HepG2 (cell line): ENCODE measurements around the gene DIS3L2. TPM values are rescaled to one million over a fixed set of nuclear protein-coding genes. Genes with fewer than 3 reads are reported as not detected.

Source experiments
- ATAC-seq: fragments of 200-7000 bp; cut with Tn5 transposase; 3 replicates; pipeline ENCODE4 v1.9.1; 2020; ENCODE audit warnings: mild to moderate bottlenecking, moderate library complexity
- BruUV-seq: library from RNA; stranded (reverse); fragments of 400-500 nt; replicated peaks from 2 replicates; lab custom pipeline; 2021; lab: Mats Ljungman, UMichigan
- CTCF ChIA-PET: fragments of 300-600 bp; formaldehyde crosslinking; extraction: SDS; loops from one replicate; lab custom pipeline; 2021; ENCODE audit warnings: low total read pairs, inconsistent platforms, low intra/inter-chr PET ratio; lab: Yijun Ruan, JAX
- POLR2A ChIA-PET: fragments of 350-600 bp; sonication (Branson Sonifier 250); formaldehyde crosslinking; loops from one replicate; lab custom pipeline; 2020; ENCODE audit warnings: antibody characterized with exemption, inconsistent platforms; lab: Yijun Ruan, JAX
- DNase-seq: peaks from one replicate; pipeline ENCODE4 v3.0.0-alpha.2; 2015; ENCODE audit warnings: low spot score
- FAIRE-seq: peaks from 3 replicates; lab custom pipeline; 2011; peaks lifted over from hg19 to GRCh38; lab: Jason Lieb, UNC
- H2AFZ ChIP-seq: one replicate; pipeline ENCODE4 v1.6.1; 2011; ENCODE audit warnings: low read length, inconsistent platforms
- H3K27ac ChIP-seq: fragments of 300-600 bp; 3 replicates; pipeline ENCODE4 v1.8.0; 2011; ENCODE audit warnings: mixed run types, mild to moderate bottlenecking, mixed read lengths, low read length, inconsistent platforms; ENCODE audit not compliant: insufficient read depth; ENCODE audit errors: extremely low read length
- H3K27me3 ChIP-seq, 2 experiments: fragments of 200-600 bp in 1 of 2; 2 replicates in 1 of 2; 3 replicates in 1 of 2; pipeline versions ENCODE4 v1.6.0 to v1.8.0; 2011; ENCODE audit warnings: low read length in 2 of 2, mild to moderate bottlenecking in 2 of 2, moderate library complexity in 2 of 2, inconsistent platforms in 1 of 2; ENCODE audit not compliant: insufficient read depth in 2 of 2, control insufficient read depth in 1 of 2
- H3K36me3 ChIP-seq, 2 experiments: fragments of 200-600 bp in 1 of 2; replicated peaks in 1 of 2; 2 replicates in 1 of 2; 3 replicates in 1 of 2; pipeline versions ENCODE4 v1.5.1 to v1.8.0; 2011; ENCODE audit warnings: low read length in 2 of 2, inconsistent platforms in 1 of 2; ENCODE audit not compliant: insufficient read depth in 2 of 2, control insufficient read depth in 1 of 2
- H3K4me1 ChIP-seq: 2 replicates; pipeline ENCODE4 v1.5.1; 2012; ENCODE audit warnings: low read length, inconsistent platforms; ENCODE audit not compliant: insufficient read depth
- H3K4me2 ChIP-seq: 2 replicates; pipeline ENCODE4 v1.6.0; 2011; ENCODE audit warnings: low read depth, low read length, inconsistent platforms
- H3K4me3 ChIP-seq, 3 experiments: fragments of 200-600 bp in 1 of 3; sonication (generic), shearing (Covaris generic) in 1 of 3; replicated peaks in 1 of 3; 2 replicates each; pipeline ENCODE4 v1.5.1; 2011 to 2016; ENCODE audit warnings: low read length in 3 of 3, inconsistent platforms in 2 of 3, low read depth in 2 of 3, mild to moderate bottlenecking in 2 of 3, control low read depth in 1 of 3, mixed read lengths in 1 of 3; ENCODE audit not compliant: insufficient read depth in 1 of 3
- H3K79me2 ChIP-seq: one replicate; pipeline ENCODE4 v1.6.1; 2011; ENCODE audit warnings: low read length, inconsistent platforms; ENCODE audit not compliant: insufficient read depth
- H3K9ac ChIP-seq: 2 replicates; pipeline ENCODE4 v1.6.0; 2011; ENCODE audit warnings: mild to moderate bottlenecking, low read depth, low read length, inconsistent platforms; ENCODE audit not compliant: insufficient read depth
- H3K9me3 ChIP-seq: 2 replicates; pipeline ENCODE4 v1.5.1; 2012; ENCODE audit warnings: mild to moderate bottlenecking, low read length
- H4K20me1 ChIP-seq: 2 replicates; pipeline ENCODE4 v1.6.0; 2011; ENCODE audit warnings: inconsistent platforms, mild to moderate bottlenecking, low read length, moderate library complexity; ENCODE audit not compliant: insufficient read depth
- ELF1 ChIP-seq: sonication (generic); formaldehyde crosslinking; IDR thresholded peaks from 2 replicates; pipeline ENCODE4 v1.4.0; 2020; ENCODE audit warnings: missing genetic modification reagents
- ELF3 ChIP-seq: IDR thresholded peaks from 2 replicates; pipeline ENCODE4 v1.6.1; 2016; ENCODE audit warnings: missing genetic modification reagents, missing compliant biosample characterization
- KLF9 ChIP-seq: IDR thresholded peaks from 2 replicates; pipeline ENCODE4 v1.6.1; 2016; ENCODE audit warnings: low read depth
- MAZ ChIP-seq, 2 experiments: sonication (generic) in 1 of 2; formaldehyde crosslinking in 1 of 2; IDR thresholded peaks; 2 replicates each; pipeline versions ENCODE4 v1.5.0 to v1.6.1; 2012 to 2020; ENCODE audit warnings: low read depth in 2 of 2, mild to moderate bottlenecking in 2 of 2, borderline replicate concordance in 1 of 2, improper control_type of control experiment in 1 of 2, low read length in 1 of 2, missing genetic modification reagents in 1 of 2, moderate library complexity in 1 of 2
- MEF2D ChIP-seq: sonication (generic); formaldehyde crosslinking; IDR thresholded peaks from 2 replicates; pipeline ENCODE4 v1.5.1; 2020; ENCODE audit warnings: mild to moderate bottlenecking, missing genetic modification reagents
- MIER2 ChIP-seq: IDR thresholded peaks from 2 replicates; pipeline ENCODE4 v1.6.1; 2016; ENCODE audit warnings: missing biosample characterization, missing genetic modification reagents
- MTF2 ChIP-seq: sonication (generic); formaldehyde crosslinking; IDR thresholded peaks from 2 replicates; pipeline ENCODE4 v1.5.0; 2020; ENCODE audit warnings: missing genetic modification reagents, borderline replicate concordance
- NR3C1 ChIP-seq: sonication (generic); formaldehyde crosslinking; IDR thresholded peaks from 2 replicates; pipeline ENCODE4 v1.4.0; 2020; ENCODE audit warnings: missing genetic modification reagents
- SRY ChIP-seq: sonication (generic); formaldehyde crosslinking; IDR thresholded peaks from 2 replicates; pipeline ENCODE4 v1.8.0; 2022; ENCODE audit warnings: mild to moderate bottlenecking, missing genetic modification reagents
- ZKSCAN8 ChIP-seq: IDR thresholded peaks from 2 replicates; pipeline ENCODE4 v1.6.1; 2016; ENCODE audit warnings: borderline replicate concordance, missing genetic modification reagents, missing compliant biosample characterization
- ZNF124 ChIP-seq: sonication (generic); formaldehyde crosslinking; IDR thresholded peaks from 2 replicates; pipeline ENCODE4 v1.4.0; 2020; ENCODE audit warnings: missing genetic modification reagents
- ZNF180 ChIP-seq: sonication (generic); formaldehyde crosslinking; IDR thresholded peaks from 2 replicates; pipeline ENCODE4 v1.4.0; 2020; ENCODE audit warnings: low read depth, missing genetic modification reagents, borderline replicate concordance
- ZNF501 ChIP-seq: sonication (generic); formaldehyde crosslinking; IDR thresholded peaks from 2 replicates; pipeline ENCODE4 v1.5.1; 2020; ENCODE audit warnings: mild to moderate bottlenecking, moderate library complexity, missing genetic modification reagents
- ZNF546 ChIP-seq: sonication (generic); formaldehyde crosslinking; conservative IDR thresholded peaks from 2 replicates; pipeline ENCODE4 v1.8.1; 2023; ENCODE audit warnings: mild to moderate bottlenecking, missing genetic modification reagents
- ZNF564 ChIP-seq: sonication (generic); formaldehyde crosslinking; IDR thresholded peaks from 2 replicates; pipeline ENCODE4 v1.8.1; 2023; ENCODE audit warnings: mild to moderate bottlenecking, missing genetic modification reagents
- ZNF766 ChIP-seq: sonication (generic); formaldehyde crosslinking; IDR thresholded peaks from 2 replicates; pipeline ENCODE4 v1.5.0; 2020; ENCODE audit warnings: missing genetic modification reagents, borderline replicate concordance
- WGBS: methylation state at CpG from one replicate; pipeline ENCODE4 v1.1.6; 2017; ENCODE audit warnings: low lambda C conversion rate; 5-methylcytosine and 5-hydroxymethylcytosine counted together
- in situ Hi-C: cut with HindIII; loops from 2 replicates; pipeline ENCODE4 v1.10.0; 2017; ENCODE audit warnings: low pct_unique_long_range_greater_than_20kb; ENCODE audit not compliant: extremely low pct_ligation_motif_present
- intact Hi-C: fragments of 100-400 bp; cut with micrococcal nuclease; formaldehyde crosslinking; loops from one replicate; pipeline ENCODE4 v1.10.0; 2022; ENCODE audit not compliant: unreplicated experiment
- polyA plus RNA-seq, 8 experiments: library from polyadenylated mRNA; depleted of rRNA in 3 of 8; stranded (reverse) in 7 of 8; unstranded in 1 of 8; fragments of >200 nt; fragmentation: Illumina TruSeq in 4 of 8; extraction: Trizol in 4 of 8; gene quantifications; 2 replicates each; pipeline versions ENCODE4 v1.2.1 to v1.2.3, GENCODE V29; 2011 to 2016; ENCODE audit warnings: low read depth in 4 of 8, missing spikeins in 1 of 8, mixed read lengths in 1 of 8; ENCODE audit not compliant: insufficient read depth in 1 of 8
- total RNA-seq, 5 experiments: library from RNA; depleted of rRNA; stranded (reverse); fragments of >200 nt; fragmentation: Illumina TruSeq; extraction: Trizol; gene quantifications; 2 replicates each; pipeline ENCODE4 v1.2.3, GENCODE V29; 2016; ENCODE audit warnings: low read depth in 1 of 5
- TF ChIP-seq, protein P1 (sequence below): sonication (generic); formaldehyde crosslinking; IDR thresholded peaks from 2 replicates; pipeline ENCODE4 v1.5.0; 2020; ENCODE audit warnings: missing genetic modification reagents
- TF ChIP-seq, protein P2 (sequence below): sonication (generic); formaldehyde crosslinking; conservative IDR thresholded peaks from 2 replicates; pipeline ENCODE4 v1.5.0; 2020; ENCODE audit warnings: missing genetic modification reagents
- TF ChIP-seq, protein P3 (sequence below): sonication (generic); formaldehyde crosslinking; IDR thresholded peaks from 2 replicates; pipeline ENCODE4; 2020; ENCODE audit warnings: missing genetic modification reagents, mild to moderate bottlenecking, borderline replicate concordance
- TF ChIP-seq, protein P4 (sequence below): sonication (generic); formaldehyde crosslinking; IDR thresholded peaks from 2 replicates; pipeline ENCODE4 v1.4.0; 2020; ENCODE audit warnings: missing genetic modification reagents

DIS3L2 gene
- total and polyA plus RNA-seq, 2 of the 13 experiments (the other 11 are each of a cell fraction or from before 2014, with no cell fraction given) = 7.0 to 23.9 TPM

DNA sequence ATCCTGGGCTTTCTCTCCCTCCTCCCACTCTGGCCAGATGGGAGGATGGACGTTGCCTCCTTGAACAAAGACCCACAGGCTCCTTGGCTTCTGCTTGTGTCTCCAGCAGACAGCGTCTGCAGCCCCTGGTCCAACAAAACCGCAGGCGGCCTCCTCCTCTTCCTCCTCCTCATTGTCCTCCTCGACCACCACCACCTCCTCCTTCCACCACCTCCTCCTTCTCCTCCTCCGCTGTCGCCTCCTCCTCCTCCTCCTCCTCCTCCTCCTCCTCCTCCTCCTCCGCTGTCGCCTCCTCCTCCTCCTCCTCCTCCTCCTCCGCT lies 371.4 kb downstream of the DIS3L2 start:
- CTCF ChIA-PET = no interaction called here
- intact Hi-C loops (no loop called here), in situ Hi-C loops (no loop called here)
- H2AFZ ChIP-seq = no peak overlapping the region
- POLR2A ChIA-PET = no interaction called here
- H3K4me1 ChIP-seq = peaks cover 9% of the 10 kb centered on the region
- no peak for ATAC-seq
- H3K9ac ChIP-seq = no peak overlapping the region
- BruUV-seq = no TSS peak
- 72% methylated on average over 10 of the region's 10 CpGs for WGBS
- peaks cover 3% of the 10 kb centered on the region; the same call in 1 of the 2 replicates for H4K20me1 ChIP-seq
- TF ChIP-seq, protein P1, sequence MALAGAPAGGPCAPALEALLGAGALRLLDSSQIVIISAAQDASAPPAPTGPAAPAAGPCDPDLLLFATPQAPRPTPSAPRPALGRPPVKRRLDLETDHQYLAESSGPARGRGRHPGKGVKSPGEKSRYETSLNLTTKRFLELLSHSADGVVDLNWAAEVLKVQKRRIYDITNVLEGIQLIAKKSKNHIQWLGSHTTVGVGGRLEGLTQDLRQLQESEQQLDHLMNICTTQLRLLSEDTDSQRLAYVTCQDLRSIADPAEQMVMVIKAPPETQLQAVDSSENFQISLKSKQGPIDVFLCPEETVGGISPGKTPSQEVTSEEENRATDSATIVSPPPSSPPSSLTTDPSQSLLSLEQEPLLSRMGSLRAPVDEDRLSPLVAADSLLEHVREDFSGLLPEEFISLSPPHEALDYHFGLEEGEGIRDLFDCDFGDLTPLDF (CRISPR knock-in tag) = no peak
- TF ChIP-seq NR3C1 (CRISPR knock-in tag) (no peak), MIER2 (CRISPR knock-in tag) (no peak), ZNF501 (CRISPR knock-in tag) (no peak), MEF2D (CRISPR knock-in tag) (no peak), ZKSCAN8 (no peak), MAZ (IDR thresholded peaks at IDR 0.05; ENCODE audit: borderline replicate concordance, low read depth, low read length) (no peak), MAZ (CRISPR knock-in tag; IDR thresholded peaks at IDR 0.05; ENCODE audit: low read depth) (no peak), ZNF180 (CRISPR knock-in tag) (no peak), ZNF564 (CRISPR knock-in tag) (no peak), ZNF766 (CRISPR knock-in tag) (no peak), ELF1 (no peak), ELF3 (CRISPR knock-in tag) (no peak), ZNF124 (CRISPR knock-in tag) (no peak), KLF9 (CRISPR knock-in tag) (no peak), SRY (CRISPR knock-in tag) (no peak), MTF2 (no peak), ZNF546 (CRISPR knock-in tag) (no peak)
- TF ChIP-seq, protein P2, sequence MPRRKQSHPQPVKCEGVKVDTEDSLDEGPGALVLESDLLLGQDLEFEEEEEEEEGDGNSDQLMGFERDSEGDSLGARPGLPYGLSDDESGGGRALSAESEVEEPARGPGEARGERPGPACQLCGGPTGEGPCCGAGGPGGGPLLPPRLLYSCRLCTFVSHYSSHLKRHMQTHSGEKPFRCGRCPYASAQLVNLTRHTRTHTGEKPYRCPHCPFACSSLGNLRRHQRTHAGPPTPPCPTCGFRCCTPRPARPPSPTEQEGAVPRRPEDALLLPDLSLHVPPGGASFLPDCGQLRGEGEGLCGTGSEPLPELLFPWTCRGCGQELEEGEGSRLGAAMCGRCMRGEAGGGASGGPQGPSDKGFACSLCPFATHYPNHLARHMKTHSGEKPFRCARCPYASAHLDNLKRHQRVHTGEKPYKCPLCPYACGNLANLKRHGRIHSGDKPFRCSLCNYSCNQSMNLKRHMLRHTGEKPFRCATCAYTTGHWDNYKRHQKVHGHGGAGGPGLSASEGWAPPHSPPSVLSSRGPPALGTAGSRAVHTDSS (CRISPR knock-in tag) = no peak
- TF ChIP-seq, protein P3, sequence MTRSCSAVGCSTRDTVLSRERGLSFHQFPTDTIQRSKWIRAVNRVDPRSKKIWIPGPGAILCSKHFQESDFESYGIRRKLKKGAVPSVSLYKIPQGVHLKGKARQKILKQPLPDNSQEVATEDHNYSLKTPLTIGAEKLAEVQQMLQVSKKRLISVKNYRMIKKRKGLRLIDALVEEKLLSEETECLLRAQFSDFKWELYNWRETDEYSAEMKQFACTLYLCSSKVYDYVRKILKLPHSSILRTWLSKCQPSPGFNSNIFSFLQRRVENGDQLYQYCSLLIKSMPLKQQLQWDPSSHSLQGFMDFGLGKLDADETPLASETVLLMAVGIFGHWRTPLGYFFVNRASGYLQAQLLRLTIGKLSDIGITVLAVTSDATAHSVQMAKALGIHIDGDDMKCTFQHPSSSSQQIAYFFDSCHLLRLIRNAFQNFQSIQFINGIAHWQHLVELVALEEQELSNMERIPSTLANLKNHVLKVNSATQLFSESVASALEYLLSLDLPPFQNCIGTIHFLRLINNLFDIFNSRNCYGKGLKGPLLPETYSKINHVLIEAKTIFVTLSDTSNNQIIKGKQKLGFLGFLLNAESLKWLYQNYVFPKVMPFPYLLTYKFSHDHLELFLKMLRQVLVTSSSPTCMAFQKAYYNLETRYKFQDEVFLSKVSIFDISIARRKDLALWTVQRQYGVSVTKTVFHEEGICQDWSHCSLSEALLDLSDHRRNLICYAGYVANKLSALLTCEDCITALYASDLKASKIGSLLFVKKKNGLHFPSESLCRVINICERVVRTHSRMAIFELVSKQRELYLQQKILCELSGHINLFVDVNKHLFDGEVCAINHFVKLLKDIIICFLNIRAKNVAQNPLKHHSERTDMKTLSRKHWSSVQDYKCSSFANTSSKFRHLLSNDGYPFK (CRISPR knock-in tag) = no peak
- TF ChIP-seq, protein P4, sequence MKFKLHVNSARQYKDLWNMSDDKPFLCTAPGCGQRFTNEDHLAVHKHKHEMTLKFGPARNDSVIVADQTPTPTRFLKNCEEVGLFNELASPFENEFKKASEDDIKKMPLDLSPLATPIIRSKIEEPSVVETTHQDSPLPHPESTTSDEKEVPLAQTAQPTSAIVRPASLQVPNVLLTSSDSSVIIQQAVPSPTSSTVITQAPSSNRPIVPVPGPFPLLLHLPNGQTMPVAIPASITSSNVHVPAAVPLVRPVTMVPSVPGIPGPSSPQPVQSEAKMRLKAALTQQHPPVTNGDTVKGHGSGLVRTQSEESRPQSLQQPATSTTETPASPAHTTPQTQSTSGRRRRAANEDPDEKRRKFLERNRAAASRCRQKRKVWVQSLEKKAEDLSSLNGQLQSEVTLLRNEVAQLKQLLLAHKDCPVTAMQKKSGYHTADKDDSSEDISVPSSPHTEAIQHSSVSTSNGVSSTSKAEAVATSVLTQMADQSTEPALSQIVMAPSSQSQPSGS = no peak
- no peak overlapping the region for H3K27ac ChIP-seq
- H3K27me3 ChIP-seq = no peaks in the 10 kb centered on the region
- H3K4me3 ChIP-seq = no peak overlapping the region
- FAIRE-seq = no peak
- peak overlapping the region; percentile 21; the same call in 1 of the 2 replicates for H3K4me2 ChIP-seq
- DNase-seq = no peak
- H3K79me2 ChIP-seq = no peaks in the 10 kb centered on the region
- H3K9me3 ChIP-seq = no peaks in the 10 kb centered on the region
- H3K36me3 ChIP-seq = 0 out of 5 replicates have a peak, but pooled peaks cover 0 to 6% of the 10 kb centered on the region in 2 experiments
